ENCODE results near the gene CAPN8.

The CAPN8 gene

DNA sequence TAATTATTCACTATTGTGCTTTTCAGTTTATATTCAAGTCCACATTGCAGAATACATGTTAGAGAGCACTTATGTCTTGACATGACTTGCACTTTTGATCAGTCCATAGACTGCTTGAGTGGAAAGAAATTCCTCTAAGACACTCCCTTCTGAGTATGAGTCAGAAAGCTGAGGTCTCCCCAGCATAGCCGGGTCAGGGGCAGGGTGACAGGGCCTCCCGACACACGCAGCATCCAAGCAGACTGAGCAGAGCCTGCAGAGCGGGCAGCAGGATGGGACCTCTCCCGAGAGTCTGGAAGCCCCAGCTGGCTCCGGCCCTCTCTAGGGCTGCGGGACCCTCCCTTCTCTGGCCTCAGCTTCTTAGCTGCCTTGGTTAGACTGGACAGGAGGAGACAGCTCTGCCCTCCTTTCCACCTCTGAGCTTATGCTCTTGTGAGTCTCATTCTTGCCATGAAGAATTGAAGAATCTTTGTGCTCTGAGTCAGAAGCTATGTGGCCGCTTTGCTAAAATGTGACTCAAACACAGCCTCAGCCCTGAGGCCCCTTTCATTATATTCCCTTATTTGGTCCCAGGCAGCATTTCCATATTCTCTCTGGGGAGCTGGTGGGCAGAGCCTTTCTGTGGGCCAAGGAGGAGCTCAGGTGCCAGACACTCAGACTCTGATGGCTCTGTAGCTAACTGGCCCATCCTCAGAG, 35.6 kb upstream of the CAPN8 start:
- DNase-seq = no peak

DNA sequence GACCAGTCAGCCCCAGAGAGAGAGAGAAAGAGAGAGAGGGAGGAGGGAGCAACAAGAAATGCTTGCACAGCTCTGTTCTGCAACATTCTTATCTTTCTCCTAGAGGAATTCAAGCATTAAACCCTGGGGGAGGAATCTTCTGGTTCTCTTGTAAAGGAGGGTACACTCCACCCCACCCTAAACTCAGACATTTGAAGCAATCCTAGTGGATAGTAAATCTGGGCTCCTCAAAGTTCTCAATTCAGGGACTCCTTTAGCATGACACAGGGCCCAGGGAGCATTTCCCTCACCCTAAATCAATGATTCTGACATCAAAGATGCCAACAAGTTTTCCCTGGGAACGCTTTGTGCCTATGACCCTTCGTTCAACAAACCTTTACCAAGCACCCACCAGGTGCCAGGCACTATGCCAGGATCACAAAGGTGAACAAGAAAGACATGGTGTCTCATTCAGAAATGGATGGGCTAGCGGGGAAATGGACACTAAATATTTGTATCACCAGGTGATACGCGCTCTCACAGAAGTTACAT, 35.0 kb upstream of the CAPN8 start:
- no peak for DNase-seq

DNA sequence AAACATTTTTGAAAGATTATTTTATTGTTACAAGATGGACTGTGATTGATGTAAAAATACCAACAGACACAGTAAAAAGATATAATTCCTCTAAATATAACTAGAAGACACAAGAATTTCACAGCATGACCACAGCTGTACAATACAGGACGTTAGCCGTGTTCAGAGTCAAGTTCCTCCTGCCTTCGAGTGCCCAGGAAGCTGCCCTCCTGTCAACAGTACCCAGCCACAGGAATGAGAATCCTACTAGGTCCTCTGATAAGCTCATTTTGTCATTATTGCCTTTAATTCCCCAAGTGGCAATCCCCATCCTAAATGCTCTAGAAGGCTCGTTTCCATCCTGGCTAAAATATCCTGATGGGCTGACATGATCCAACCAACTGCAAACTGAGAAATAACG, 30.4 kb upstream of the CAPN8 start:
- no peak for DNase-seq

DNA sequence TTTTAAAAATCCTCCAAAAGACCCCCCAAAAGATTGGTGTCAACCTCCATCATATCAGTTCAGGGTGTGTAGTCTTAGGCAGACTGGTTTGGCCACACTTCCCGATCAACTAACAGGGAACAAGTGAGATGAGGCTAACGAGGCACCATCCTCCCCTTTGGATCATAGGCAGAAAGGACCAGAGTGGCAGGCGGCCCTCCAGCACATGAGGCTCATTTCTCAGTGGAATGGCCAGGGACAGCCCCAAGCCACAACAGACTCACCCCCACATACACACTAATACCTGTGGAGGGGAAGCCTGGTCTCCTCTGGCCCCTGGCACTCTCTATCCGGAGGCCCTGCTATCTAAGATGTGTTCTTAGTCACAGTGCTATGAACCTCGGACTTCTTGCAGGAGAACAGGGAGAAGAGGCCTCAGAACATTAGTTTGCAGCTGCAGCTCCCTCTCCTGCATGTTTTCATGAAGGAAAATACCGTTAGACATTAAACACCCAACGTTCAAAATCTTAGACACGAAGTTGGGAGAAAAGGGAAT, 29.6 kb upstream of the CAPN8 start:
- no peak for DNase-seq

DNA sequence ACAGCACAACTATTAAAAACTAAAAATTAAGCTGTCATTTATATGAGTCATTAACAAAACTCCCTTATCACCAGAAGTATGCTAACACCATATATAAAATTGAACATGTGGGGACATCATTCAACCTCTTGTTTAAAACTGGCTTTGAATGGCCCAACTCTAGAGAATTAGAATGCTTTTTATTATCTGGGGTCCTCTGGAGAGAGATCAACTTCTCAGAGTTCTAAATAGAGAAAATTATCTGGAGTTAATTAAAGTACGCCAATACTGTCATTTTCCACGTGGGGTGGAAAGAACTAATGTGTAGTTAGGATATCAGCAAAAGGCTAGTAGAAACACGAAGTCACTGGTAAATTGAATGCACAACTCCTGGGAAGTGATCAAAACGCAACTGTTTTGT, 25.6 kb upstream of the CAPN8 start:
- DNase-seq = no peak

DNA sequence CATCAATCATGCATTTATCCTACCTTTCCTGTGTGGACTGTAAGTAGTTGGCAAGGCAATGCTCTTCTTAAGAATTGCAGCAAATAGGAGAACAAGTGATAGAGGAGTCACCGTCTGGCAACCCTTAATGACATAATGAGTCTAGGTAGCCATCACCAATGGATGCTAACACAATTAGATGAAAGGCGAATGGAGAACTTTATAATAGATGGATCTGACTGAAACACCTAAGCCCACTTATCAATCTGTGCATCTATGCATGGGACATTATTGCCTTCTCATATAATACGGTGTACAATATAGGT, 18.9 kb upstream of the CAPN8 start:
- no peak for DNase-seq

DNA sequence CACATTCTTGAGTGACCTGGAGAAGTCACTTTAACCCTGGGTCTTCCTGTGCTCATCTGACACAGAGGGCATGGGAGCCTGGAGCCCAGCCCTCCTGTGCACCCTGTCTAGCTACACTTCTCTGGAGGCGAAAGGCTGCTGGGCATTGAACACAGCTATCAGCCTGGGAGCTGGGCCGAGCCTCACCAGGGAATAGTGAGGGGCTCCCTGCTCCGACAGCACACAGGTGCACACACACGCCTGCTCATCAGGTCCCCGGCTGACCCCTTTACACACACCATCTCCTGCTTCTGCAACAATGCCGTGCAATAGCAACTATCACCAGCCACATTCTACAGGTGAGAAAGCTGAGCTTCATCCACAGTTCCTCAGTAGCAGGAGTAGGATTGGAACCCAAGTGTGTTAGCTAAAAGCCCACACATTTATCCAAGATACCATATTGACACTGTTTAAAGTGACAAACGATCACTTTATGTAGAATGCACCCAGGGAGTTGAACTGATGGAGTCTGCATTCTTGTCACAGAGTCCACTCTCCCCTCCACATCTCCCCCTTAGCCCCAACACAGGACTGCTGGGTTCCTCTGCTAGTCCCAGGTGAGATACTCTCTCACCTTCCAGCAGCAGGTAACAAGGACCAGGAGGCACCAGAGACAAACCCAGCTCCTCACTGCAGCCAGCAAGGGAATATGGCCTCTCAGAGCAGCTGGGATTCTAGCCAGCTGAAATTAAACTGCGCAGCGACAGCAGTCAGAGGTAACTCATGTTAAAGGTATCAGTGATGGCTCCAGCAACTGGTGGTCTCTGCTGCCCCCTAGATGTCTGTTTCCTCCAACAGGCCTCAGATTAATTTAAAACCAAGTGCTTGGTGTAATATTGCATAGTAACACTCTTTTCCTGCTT, 18.3 kb upstream of the CAPN8 start:
- peak; percentile 52 for DNase-seq

DNA sequence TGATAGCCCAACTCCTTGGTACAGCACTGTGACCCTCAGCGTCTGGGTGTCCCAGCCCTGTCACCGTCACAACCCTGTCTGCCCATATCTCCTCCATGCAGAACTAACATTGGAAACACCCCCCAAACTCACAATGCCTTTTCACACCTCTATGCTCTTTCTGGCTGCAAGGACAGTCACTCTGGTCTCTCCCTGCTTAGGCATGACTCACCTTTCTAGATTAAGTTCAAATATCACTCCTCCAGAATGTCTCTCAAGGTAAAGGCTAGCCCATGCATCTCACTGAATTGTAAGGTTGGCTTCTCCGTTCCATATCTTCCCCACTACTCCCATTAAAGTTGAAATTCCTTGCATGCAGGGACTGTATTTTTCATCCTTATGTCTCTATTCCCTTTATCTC, 17.0 kb upstream of the CAPN8 start:
- DNase-seq = no peak

DNA sequence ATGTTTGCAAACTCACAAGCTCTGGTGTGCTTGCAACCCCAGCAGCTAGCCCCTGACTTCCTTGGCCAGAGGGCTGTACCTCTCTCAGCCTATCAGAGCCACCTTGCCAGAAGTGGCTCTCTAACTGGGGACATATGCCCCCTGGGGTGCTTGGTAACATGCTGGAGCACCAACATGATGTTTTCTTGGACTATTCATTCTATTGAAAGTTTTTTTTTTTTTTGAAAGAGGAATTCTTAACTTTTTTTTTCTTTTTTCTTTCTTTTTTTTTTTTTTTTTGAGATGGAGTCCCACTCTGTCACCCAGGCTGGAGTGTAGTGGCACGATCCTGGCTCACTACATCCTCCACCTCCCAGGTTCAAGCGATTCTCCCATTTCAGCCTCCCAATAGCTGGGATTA, 14.7 kb upstream of the CAPN8 start:
- no peak for DNase-seq

DNA sequence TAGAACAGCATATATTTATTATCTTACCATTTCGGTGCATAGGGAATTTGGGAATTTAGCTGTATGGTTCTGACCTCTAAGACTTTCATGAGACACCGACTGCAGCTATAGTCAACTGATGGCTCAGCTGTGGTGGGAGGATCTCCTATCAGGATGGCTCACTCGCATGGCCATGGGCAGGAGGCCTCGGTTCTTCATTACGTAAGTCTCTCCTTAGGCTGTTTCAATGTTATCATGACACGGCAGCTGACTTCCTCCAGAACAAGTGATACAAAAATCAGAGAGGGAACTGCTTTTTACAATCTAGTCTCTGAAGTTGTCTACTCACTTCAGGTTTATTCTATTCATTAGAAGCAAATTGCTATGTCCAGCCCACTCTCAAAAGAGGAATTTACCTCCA, 13.3 kb upstream of the CAPN8 start:
- DNase-seq = no peak

DNA sequence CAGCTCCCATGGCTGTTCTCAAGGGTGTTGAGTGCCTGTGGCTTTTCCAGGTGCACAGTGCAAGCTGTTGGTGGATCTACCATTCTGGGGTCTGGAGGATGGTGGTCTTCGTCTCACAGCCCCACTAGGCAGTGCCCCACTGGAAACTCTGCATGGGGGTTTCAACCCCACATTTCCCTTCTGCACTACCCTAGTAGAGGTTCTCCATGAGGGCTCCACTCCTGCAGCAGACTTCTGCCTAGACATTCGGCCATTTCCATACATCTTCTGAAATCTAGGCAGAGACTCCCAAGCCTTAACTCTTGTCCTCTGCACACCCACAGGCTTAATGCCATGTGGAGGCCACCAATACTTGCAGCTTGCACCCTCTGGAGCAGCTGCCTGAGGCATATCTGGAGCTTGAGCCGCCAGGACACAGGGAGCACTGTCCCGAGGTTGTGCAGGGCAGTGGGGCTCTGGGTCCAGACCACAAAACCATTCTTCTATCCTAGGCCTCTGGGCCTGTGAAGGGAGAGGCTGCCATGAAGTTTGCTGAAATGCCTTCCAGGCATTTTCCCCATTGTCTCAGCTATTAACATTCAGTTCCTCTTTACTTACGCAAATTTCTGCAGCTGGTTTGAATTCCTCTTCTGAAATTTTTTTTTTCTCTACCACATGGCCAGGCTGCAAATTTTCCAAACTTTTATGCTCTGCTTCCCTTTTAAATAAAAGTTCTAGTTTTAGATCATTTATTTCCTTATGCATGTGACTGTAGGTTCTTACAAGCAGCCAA, 8.8 kb upstream of the CAPN8 start:
- DNase-seq = no peak

DNA sequence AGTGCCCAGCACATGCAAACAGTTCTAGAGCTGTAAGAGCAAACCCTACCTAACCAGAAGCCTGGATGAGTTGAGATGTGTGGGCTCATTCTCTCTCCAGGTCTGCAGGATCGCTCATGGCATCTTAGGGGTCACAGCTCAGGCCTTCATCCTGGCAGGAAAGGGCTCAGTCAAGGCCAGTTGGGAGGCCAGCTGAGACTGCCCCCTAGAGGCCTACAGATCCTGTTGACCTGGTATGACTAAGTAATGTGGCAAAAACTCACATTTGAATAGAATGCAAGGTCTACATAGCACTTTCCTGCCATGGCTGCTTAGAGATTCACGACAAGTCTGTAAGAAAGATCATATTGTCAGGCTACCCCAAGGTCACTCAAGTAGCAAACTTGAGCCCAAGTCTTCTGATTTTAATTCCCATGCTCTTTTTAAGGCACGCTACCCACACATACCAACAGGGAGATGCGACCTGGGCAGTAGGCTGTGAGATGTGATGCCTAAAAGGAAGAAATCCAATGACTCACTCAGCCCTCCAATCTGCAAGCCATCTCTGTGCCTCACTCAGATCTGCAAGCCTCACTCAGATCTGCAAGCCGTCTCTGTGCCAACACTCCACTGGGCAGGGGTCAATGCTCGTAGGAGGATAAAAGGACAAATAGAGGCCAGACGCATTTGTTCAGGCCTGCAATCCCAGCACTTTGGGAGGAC, 5.1 kb upstream of the CAPN8 start:
- DNase-seq = no peak

DNA sequence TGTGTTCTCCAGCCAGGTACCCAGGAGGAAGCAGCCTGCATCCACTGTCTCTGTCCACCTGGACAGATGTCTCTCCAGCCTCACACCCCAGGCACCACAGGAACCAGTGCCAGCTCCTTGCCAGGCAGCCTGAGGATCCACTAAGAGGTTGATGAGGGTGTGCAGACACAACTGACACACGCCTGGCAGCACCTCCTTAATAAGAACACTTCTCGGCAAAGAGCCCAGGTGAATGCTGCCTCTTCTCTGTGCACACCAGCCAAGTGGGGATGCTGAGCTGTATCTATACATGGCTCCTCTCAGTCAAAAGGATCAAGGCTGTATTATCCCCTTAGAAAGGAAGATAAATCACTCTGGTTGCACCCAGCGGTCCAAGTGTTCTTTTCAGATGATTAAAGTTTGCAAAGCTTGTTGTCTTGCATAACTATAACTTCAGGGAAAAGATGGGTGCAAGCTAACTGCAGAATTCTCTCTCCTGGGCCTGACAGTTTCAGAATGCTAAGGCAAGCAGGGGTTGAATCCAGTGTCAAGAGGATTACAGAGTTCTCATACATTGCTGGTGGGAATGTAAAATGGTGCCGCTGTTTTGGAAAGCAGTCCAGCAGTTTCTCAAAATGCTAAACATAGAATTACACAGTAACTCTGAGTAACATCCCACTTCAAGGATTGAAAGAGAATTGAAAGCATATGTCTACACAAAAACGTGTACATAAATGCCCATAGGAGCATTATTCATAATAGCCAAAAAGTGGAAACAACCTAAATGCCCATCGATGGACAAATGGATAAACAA, 3.7 kb upstream of the CAPN8 start:
- DNase-seq = no peak

DNA sequence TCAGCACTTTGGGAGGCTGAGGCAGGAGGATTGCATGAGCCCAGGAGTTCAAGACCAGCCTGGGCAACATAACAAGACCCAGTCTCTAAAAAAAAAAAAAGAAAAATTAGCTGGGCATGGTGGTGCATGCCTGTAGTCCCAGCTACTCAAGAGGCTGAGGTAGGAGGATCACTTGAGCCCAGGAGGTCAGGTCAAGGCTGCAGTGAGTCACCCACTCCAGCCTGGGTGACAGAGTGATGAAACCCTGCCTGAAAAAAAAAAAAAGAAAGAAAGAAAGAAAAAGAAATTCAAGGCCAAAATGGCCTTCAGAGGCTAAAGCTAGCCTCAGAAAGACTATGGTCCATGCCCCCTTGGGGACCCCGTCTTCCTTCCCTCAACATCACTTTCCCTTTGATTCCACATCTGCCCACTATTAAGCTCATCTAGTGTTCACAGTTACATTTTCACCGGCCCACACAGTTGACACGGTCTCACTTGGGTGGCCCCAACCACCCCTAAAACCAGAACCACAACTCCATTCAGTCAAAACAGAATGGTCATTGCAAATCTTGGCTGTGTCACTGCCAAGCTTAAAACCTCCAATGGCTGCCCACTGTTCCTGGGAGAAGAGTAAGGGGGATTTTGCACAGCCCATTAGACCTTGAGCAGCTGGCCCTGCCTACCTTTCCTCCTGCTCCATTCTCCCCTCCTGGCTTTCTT, 2.1 kb upstream of the CAPN8 start:
- DNase-seq = no peak

DNA sequence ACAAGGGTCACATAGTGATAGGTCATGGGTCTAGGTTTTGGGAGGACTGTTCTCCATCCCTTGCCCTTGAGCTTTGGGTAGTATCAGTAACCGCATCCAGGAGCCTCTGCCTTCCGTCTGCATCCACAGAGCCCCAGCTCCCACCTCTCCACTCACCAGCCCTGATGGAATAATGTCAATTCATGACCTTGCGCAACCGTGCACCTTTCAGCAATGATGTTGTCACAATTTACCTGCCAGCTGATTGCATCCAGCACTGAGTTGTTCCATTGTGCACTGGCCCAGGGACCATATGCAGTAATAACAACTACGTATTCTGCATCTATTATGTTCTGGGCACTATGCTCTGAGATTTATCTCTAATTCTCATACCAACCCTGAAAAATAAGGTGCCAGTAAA, 1.4 kb downstream of the CAPN8 start:
- no peak for DNase-seq

DNA sequence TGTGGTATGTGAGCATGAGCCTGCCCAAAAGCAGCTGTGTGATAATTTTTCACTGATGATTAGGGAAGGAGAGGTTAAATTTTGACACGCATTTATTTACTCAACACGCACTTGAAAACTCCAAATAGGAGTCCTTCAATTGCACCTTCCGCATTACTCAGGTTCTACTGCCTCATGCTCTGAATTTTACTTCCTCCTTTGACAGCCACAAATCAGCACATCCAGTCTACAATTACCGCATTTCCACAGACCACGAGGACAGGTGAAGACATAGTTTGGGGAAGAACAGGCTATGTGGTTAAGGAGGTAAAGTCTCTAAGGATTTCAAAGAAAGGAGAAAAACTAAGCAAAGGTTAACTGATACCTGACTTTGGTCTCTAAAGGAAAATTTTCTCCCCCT, 2.6 kb downstream of the CAPN8 start:
- no peak for DNase-seq

DNA sequence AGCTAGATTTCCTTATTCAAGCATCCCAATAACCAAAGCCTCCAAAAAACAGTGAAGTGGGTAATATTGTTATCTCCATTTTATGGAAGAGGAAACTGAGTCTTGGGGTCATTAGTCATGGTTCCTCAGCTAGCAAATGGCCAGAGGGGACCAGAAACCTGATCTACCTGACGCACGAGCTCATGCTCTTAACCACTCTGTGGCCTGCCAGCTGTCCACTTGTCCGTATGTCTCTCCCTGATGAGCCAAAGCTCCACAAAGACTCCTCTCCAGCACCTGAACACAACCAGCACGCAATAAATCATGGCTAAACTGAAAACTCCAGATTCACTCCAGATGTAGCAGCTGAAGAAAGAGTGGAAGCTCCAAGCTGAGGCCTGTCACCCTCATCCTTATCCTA, 5.8 kb downstream of the CAPN8 start:
- no peak for DNase-seq

DNA sequence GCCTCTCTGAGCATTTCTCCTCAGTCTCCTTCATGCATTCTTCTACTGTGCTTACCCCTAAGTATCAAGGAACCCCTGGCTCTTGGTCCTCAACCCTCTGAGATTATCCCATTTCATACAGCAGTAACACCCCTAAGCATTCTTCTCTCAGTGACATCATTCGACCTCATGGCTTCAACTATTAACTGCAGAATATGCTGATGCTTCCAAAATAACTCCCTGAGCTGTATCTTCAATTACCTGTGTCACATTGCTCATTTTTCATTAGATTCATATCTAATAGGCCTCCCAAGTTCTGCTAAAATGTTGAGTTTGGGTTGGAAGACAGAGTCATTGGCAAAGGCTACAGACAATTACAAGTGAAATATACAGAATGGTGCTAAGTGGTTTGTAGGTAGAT, 7.5 kb downstream of the CAPN8 start:
- no peak for DNase-seq

DNA sequence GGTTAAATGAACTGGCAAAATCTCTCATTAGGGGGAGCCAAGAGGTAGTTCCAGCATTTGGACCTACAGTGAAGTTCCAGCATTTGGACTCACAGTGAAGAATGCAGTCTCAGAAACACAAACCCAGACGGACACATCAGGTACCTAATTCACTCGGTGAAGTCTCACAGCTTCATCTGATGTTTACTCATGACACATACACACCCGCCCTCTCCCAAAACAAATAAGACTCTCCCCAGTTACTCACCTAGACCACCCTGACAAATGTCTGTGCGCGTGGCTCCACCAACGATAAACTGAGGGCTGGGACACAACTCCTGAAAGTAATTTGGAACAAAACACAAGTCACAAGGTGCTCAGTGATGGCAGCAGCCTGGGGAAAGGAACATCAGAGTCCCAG, 11.4 kb downstream of the CAPN8 start:
- DNase-seq = no peak

DNA sequence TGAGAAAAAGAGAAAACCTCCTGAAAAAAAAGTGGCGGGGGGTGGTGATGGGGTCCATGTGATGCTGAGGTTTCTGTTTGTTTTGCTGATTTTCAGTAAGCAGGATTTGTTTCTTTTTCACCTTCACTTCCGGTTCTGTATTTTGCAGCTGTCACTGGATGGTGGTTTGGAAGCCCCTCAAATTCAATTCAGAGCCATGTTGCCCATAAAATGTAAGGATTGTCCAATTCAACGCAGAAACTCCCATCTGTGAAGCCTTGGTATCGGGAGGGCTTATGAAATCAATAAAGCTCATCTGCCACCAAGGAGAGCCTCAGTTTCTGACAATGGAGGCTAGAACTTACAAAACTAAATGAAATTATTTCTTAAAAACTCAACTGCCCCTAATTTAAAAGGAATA, 12.1 kb downstream of the CAPN8 start:
- DNase-seq = no peak

DNA sequence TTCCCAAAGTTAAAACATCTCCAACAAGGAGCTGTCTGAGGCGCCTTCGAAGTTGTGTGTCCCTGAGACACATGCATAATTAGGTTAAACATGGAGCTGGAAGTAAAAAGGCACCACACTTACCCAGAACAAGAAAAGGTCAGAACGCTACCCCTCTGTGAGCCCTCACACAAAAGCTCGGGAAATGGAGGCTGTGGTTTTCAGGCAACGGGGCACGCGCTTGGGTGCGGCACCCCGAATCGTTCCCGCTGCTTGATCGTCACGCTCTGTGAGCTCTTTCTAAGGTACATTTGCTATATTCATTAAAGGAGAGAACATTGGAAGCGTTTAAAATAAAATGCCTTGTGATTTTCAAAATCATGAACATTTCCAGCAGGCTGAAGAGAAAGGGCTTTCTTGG, 12.5 kb downstream of the CAPN8 start:
- DNase-seq = no peak

Measured in NCI-H446 treated with DMSO at 0.1 percent for 48 hours (cell line).